HCT116 (cell line): Measurements from ENCODE around the gene GTPBP1. TPM values are rescaled to one million over a fixed set of nuclear protein-coding genes. Genes with fewer than 3 reads are reported as not detected.

Experiments
- ATAC-seq: fragments of 200-7000 bp; cut with Tn5 transposase; 2 replicates; pipeline ENCODE4 v1.9.1; 2020; ENCODE audit warnings: mild to moderate bottlenecking, moderate library complexity
- BruUV-seq: library from RNA; stranded (reverse); fragments of 400-500 nt; replicated peaks from 2 replicates; lab custom pipeline; 2021; lab: Mats Ljungman, UMichigan
- CTCF ChIA-PET: fragments of 300-600 bp; sonication (Branson Sonifier 250); formaldehyde crosslinking; loops from one replicate; lab custom pipeline; 2021; ENCODE audit warnings: antibody characterized with exemption; lab: Charles Lee
- POLR2A ChIA-PET: fragments of 300-600, 350-600 bp; sonication (Branson Sonifier 250); formaldehyde crosslinking; loops from one replicate; lab custom pipeline; 2021; ENCODE audit warnings: antibody characterized with exemption; lab: Charles Lee
- RAD21 ChIA-PET, 2 experiments: fragments of 300-600 bp; sonication (Branson Sonifier 250); formaldehyde crosslinking; loops; one replicate each; lab custom pipeline; 2023; ENCODE audit warnings: low total read pairs in 2 of 2; ENCODE audit not compliant: uncharacterized antibody in 2 of 2, unreplicated experiment in 2 of 2, low non-redundant PET in 1 of 2; lab: Charles Lee
- DNase-seq: peaks from one replicate; pipeline ENCODE4 v3.0.0-alpha.2; 2010; ENCODE audit warnings: low read depth, low spot score
- H2AFZ ChIP-seq: fragments of 200-600 bp; shearing (Covaris generic), sonication (generic); 2 replicates; pipeline ENCODE4 v1.6.1; 2017; ENCODE audit warnings: low read depth, mixed run types, mixed read lengths, antibody characterized with exemption, low read length; ENCODE audit not compliant: poor library complexity, severe bottlenecking
- H3K27ac ChIP-seq: 2 replicates; pipeline ENCODE4 v1.5.1; 2012; ENCODE audit warnings: low read depth, low read length
- H3K27me3 ChIP-seq: fragments of 200-600 bp; sonication (generic); 2 replicates; pipeline ENCODE4 v1.6.1; 2016; ENCODE audit warnings: mixed run types, low read length, mixed read lengths; ENCODE audit not compliant: insufficient read depth
- H3K36me3 ChIP-seq, 2 experiments: fragments of 200-500 bp in 1 of 2; fragments of 200-600 bp in 1 of 2; sonication (Bioruptor generic) in 1 of 2; sonication (generic) in 1 of 2; 2 replicates each; pipeline versions ENCODE4 v1.5.1 to v1.6.1; 2014 to 2016; ENCODE audit warnings: low read length in 2 of 2, inconsistent platforms in 1 of 2, mixed read lengths in 1 of 2, mixed run types in 1 of 2; ENCODE audit not compliant: insufficient read depth in 2 of 2, control insufficient read depth in 1 of 2
- H3K4me1 ChIP-seq, 2 experiments: fragments of 200-600 bp in 1 of 2; sonication (generic) in 1 of 2; 2 replicates each; pipeline versions ENCODE4 v1.5.1 to v1.6.1; 2012 to 2017; ENCODE audit warnings: low read length in 2 of 2, inconsistent platforms in 1 of 2, mild to moderate bottlenecking in 1 of 2, mixed read lengths in 1 of 2, mixed run types in 1 of 2, moderate library complexity in 1 of 2; ENCODE audit not compliant: insufficient read depth in 2 of 2, control insufficient read depth in 1 of 2
- H3K4me2 ChIP-seq: fragments of 200-600 bp; sonication (generic); 2 replicates; pipeline ENCODE4 v1.6.1; 2017; ENCODE audit warnings: mixed run types, low read length, mixed read lengths
- H3K4me3 ChIP-seq, 2 experiments: fragments of 200-600 bp in 1 of 2; sonication (generic) in 1 of 2; replicated peaks in 1 of 2; 2 replicates each; pipeline ENCODE4 v1.5.1; 2011 to 2016; ENCODE audit warnings: low read length in 2 of 2, control low read depth in 1 of 2, low read depth in 1 of 2, mild to moderate bottlenecking in 1 of 2, mixed read lengths in 1 of 2, mixed run types in 1 of 2
- H3K79me2 ChIP-seq: fragments of 200-600 bp; sonication (generic); 2 replicates; pipeline ENCODE4 v1.6.1; 2017; ENCODE audit warnings: mild to moderate bottlenecking, mixed run types, low read length, moderate library complexity, mixed read lengths; ENCODE audit not compliant: insufficient read depth
- H3K9ac ChIP-seq: fragments of 200-600 bp; sonication (generic); 2 replicates; pipeline ENCODE4 v1.6.1; 2016; ENCODE audit warnings: low read length, mixed read lengths
- H3K9me2 ChIP-seq: fragments of 200-600 bp; sonication (generic), shearing (Covaris generic); 2 replicates; pipeline ENCODE4 v1.6.1; 2017; ENCODE audit warnings: mixed run types, mild to moderate bottlenecking, moderate library complexity; ENCODE audit not compliant: insufficient read depth
- H3K9me3 ChIP-seq, 2 experiments: fragments of 200-500 bp in 1 of 2; fragments of 200-600 bp in 1 of 2; sonication (Bioruptor generic) in 1 of 2; sonication (generic) in 1 of 2; 2 replicates each; pipeline ENCODE4 v1.6.1; 2014 to 2017; ENCODE audit warnings: low read length in 2 of 2, mixed read lengths in 2 of 2, inconsistent platforms in 1 of 2, low read depth in 1 of 2, mild to moderate bottlenecking in 1 of 2, mixed run types in 1 of 2, moderate library complexity in 1 of 2; ENCODE audit not compliant: control insufficient read depth in 1 of 2, insufficient read depth in 1 of 2
- H4K20me1 ChIP-seq: fragments of 200-600 bp; sonication (generic), shearing (Covaris generic); 2 replicates; pipeline ENCODE4 v1.6.1; 2017; ENCODE audit warnings: mixed run types, mild to moderate bottlenecking, moderate library complexity; ENCODE audit not compliant: insufficient read depth
- ELF1 ChIP-seq: IDR thresholded peaks from 2 replicates; pipeline ENCODE4 v1.6.1; 2012; ENCODE audit warnings: low read depth, borderline replicate concordance
- FOSL1 ChIP-seq: IDR thresholded peaks from 2 replicates; pipeline ENCODE4 v1.6.1; 2012; ENCODE audit warnings: low read depth
- POLR2A ChIP-seq: IDR thresholded peaks from 2 replicates; pipeline ENCODE4 v1.7.0; 2011; ENCODE audit warnings: borderline replicate concordance; ENCODE audit not compliant: insufficient read depth, insufficient read length; ENCODE audit errors: extremely low read depth
- SP1 ChIP-seq: IDR thresholded peaks from 2 replicates; pipeline ENCODE4 v1.6.1; 2012; ENCODE audit warnings: low read depth
- TCF7L2 ChIP-seq: IDR thresholded peaks from 2 replicates; pipeline ENCODE4 v1.7.0; 2011; ENCODE audit warnings: borderline replicate concordance, inconsistent platforms; ENCODE audit not compliant: insufficient read depth, insufficient read length; ENCODE audit errors: extremely low read depth
- intact Hi-C: fragments of 100-400 bp; cut with micrococcal nuclease; formaldehyde crosslinking; loops from 2 replicates; pipeline ENCODE4 v1.10.0; 2022
- total RNA-seq: library from RNA; stranded (reverse); gene quantifications from one replicate; pipeline ENCODE4 v1.2.1, GENCODE V29; 2021; ENCODE audit not compliant: unreplicated experiment
- TF ChIP-seq, protein P1 (sequence below): IDR thresholded peaks from 2 replicates; pipeline ENCODE4 v1.6.1; 2012
- TF ChIP-seq, protein P2 (sequence below): IDR thresholded peaks from 2 replicates; pipeline ENCODE4 v1.6.1; 2011; ENCODE audit warnings: mild to moderate bottlenecking, low read length, moderate library complexity; ENCODE audit not compliant: insufficient replicate concordance; ENCODE audit errors: extremely low read depth
- TF ChIP-seq, protein P3 (sequence below): IDR thresholded peaks from 2 replicates; pipeline ENCODE4 v1.6.1; 2012

Gene GTPBP1
- total RNA-seq, 1 experiment from 2014 or later: 48.2 TPM

DNA sequence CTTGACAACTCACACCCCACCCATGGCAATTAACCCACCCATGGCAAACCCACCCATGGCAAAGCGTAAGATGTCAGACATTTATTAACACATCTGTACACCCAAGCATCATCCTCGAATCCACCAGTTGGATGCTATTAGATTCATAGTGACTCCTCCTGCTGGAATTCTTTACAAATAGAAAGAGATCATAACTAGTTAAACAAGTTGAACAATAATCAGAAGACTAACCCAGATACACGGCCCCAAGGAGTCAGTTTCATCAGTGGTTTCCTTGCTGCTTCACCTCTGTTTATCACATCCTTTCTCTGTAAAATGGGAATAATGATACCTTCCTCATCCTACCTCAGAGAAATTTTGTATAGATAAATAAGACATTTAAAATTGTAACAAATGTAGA is 5.1 kb downstream of the GTPBP1 start:
- no peak for DNase-seq
- TF ChIP-seq, protein P1, sequence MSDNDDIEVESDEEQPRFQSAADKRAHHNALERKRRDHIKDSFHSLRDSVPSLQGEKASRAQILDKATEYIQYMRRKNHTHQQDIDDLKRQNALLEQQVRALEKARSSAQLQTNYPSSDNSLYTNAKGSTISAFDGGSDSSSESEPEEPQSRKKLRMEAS: no peak
- TF ChIP-seq, protein P2, sequence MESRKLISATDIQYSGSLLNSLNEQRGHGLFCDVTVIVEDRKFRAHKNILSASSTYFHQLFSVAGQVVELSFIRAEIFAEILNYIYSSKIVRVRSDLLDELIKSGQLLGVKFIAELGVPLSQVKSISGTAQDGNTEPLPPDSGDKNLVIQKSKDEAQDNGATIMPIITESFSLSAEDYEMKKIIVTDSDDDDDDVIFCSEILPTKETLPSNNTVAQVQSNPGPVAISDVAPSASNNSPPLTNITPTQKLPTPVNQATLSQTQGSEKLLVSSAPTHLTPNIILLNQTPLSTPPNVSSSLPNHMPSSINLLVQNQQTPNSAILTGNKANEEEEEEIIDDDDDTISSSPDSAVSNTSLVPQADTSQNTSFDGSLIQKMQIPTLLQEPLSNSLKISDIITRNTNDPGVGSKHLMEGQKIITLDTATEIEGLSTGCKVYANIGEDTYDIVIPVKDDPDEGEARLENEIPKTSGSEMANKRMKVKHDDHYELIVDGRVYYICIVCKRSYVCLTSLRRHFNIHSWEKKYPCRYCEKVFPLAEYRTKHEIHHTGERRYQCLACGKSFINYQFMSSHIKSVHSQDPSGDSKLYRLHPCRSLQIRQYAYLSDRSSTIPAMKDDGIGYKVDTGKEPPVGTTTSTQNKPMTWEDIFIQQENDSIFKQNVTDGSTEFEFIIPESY: no peak
- TF ChIP-seq SP1 (no peak), ELF1 (no peak), FOSL1 (no peak), POLR2A (no peak), TCF7L2 (no peak)
- TF ChIP-seq, protein P3, sequence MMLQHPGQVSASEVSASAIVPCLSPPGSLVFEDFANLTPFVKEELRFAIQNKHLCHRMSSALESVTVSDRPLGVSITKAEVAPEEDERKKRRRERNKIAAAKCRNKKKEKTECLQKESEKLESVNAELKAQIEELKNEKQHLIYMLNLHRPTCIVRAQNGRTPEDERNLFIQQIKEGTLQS: no peak
- TF ChIP-seq, all 23 proteins: peak for 0
- ChIA-PET RAD21 (no interaction called here), CTCF (no interaction called here), POLR2A (no interaction called here)
- Histone ChIP-seq H3K9ac (no peak overlapping the region), H3K9me2 (no peaks in the 10 kb centered on the region), H3K4me3 (no peak overlapping the region), H3K9me3 (no peaks in the 10 kb centered on the region), H4K20me1 (no peaks in the 10 kb centered on the region), H3K27ac (no peak overlapping the region), H3K4me1 (peaks cover 9 to 18% of the 10 kb centered on the region in 2 experiments), H3K4me2 (no peak overlapping the region), H3K36me3 (peaks cover 0 to 10% of the 10 kb centered on the region in 2 experiments; a peak in 2 of 4 replicates), H2AFZ (no peak overlapping the region), H3K27me3 (no peaks in the 10 kb centered on the region), H3K79me2 (peaks cover 97% of the 10 kb centered on the region)
- intact Hi-C loops: no loop called here
- no TSS peak for BruUV-seq
- no peak for ATAC-seq
